ENCODE data around the gene PLK5.

DNA sequence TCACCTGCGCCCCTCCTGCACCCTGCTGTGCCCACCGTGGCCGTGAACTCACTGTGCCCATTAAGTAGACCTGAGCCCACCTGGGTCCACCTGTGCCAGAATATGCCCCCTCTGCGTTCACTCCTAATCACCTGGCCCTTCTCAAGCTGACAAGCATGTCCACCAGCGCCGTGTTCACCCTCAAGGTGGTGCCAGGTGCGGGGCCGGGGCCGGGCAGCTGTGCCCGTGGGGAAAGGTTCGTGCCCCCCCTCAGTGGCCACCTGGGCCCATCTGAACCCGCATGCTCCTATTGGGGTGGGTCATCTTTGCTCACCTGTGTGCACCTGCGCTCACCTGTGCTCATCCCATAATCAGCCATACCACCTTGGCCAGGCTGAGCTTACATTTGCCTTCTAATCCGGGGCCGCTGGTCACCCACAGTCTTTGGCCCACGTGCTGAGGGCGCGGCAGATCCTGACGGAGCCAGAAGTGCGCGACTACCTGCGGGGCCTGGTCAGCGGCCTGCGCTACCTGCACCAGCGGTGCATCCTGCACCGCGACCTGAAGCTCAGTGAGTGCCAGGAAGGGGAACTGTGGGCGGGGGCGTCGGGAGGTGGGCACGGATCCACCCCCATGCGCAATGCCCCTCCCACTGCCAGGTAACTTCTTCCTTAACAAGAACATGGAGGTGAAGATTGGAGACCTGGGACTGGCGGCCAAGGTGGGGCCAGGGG is 2.3 kb downstream of the PLK5 start:
- TF ChIP-seq POLR2AphosphoS5 (IDR thresholded peaks at IDR 0.05; ENCODE audit: low read depth) (no peak), STAT1 (IDR thresholded peaks at IDR 0.05; ENCODE audit: unreplicated experiment) (no peak), EZH2phosphoT487 (IDR thresholded peaks at IDR 0.05; ENCODE audit: unreplicated experiment) (no peak), CREB1 (CRISPR knock-in tag; IDR thresholded peaks at IDR 0.05; ENCODE audit: low read depth) (no peak)
- TF ChIP-seq, protein P1, sequence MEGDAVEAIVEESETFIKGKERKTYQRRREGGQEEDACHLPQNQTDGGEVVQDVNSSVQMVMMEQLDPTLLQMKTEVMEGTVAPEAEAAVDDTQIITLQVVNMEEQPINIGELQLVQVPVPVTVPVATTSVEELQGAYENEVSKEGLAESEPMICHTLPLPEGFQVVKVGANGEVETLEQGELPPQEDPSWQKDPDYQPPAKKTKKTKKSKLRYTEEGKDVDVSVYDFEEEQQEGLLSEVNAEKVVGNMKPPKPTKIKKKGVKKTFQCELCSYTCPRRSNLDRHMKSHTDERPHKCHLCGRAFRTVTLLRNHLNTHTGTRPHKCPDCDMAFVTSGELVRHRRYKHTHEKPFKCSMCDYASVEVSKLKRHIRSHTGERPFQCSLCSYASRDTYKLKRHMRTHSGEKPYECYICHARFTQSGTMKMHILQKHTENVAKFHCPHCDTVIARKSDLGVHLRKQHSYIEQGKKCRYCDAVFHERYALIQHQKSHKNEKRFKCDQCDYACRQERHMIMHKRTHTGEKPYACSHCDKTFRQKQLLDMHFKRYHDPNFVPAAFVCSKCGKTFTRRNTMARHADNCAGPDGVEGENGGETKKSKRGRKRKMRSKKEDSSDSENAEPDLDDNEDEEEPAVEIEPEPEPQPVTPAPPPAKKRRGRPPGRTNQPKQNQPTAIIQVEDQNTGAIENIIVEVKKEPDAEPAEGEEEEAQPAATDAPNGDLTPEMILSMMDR (conservative IDR thresholded peaks at IDR 0.05; ENCODE audit: low read depth in 2 of 2): no peak
- TF ChIP-seq, protein P2, sequence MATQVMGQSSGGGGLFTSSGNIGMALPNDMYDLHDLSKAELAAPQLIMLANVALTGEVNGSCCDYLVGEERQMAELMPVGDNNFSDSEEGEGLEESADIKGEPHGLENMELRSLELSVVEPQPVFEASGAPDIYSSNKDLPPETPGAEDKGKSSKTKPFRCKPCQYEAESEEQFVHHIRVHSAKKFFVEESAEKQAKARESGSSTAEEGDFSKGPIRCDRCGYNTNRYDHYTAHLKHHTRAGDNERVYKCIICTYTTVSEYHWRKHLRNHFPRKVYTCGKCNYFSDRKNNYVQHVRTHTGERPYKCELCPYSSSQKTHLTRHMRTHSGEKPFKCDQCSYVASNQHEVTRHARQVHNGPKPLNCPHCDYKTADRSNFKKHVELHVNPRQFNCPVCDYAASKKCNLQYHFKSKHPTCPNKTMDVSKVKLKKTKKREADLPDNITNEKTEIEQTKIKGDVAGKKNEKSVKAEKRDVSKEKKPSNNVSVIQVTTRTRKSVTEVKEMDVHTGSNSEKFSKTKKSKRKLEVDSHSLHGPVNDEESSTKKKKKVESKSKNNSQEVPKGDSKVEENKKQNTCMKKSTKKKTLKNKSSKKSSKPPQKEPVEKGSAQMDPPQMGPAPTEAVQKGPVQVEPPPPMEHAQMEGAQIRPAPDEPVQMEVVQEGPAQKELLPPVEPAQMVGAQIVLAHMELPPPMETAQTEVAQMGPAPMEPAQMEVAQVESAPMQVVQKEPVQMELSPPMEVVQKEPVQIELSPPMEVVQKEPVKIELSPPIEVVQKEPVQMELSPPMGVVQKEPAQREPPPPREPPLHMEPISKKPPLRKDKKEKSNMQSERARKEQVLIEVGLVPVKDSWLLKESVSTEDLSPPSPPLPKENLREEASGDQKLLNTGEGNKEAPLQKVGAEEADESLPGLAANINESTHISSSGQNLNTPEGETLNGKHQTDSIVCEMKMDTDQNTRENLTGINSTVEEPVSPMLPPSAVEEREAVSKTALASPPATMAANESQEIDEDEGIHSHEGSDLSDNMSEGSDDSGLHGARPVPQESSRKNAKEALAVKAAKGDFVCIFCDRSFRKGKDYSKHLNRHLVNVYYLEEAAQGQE (IDR thresholded peaks at IDR 0.05; ENCODE audit: unreplicated experiment): no peak

Measured in GM23338 (cell line).